ENCODE results near the gene PDIA5.

Gene PDIA5

DNA sequence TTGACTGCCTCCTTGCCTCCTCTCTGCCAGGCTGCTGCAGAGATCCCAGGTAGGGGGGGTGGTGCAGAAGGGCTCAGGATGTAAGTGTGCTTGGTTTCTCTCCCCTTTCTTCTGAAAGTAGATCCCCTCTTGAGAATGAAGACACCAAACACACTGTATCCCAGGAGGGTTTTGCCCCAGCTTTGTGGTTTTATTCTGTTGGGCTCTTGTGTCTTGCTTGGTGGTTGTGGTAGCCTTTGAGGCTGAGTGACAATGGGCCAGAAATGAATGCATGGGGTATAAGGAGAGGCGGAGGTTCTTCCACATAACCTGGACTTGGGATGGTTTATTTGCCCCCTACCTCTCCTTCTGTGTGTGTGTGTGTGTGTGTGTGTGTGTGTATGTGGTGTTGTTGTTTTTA lies 5.7 kb downstream of the PDIA5 start:
- no peak for DNase-seq

GRCh38 chr3:123075359-123075758 lies 8.5 kb downstream of the PDIA5 start:
- no peak for DNase-seq

DNA sequence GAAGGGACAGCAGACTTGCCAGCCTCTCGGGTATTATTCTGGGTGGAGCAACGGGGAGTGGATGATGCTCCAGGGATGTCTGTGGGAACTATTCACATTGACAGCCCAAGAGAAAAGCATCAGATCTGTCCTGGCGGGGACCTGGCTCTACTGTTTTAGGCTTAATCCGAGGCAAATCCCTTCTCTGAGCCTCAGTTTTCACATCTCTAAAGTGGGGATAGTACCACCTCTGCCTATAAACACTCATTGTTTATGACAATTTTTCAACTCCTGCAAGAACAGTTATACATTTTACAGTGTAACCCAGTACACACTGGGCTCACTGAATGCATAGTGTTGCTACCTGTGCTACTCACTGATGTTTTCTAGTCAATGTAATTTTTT lies 9.3 kb downstream of the PDIA5 start:
- DNase-seq: no peak

- DNase-seq: no peak
These were observed 9.9 kb downstream of the PDIA5 start for GRCh38 chr3:123076496-123077418.

DNA sequence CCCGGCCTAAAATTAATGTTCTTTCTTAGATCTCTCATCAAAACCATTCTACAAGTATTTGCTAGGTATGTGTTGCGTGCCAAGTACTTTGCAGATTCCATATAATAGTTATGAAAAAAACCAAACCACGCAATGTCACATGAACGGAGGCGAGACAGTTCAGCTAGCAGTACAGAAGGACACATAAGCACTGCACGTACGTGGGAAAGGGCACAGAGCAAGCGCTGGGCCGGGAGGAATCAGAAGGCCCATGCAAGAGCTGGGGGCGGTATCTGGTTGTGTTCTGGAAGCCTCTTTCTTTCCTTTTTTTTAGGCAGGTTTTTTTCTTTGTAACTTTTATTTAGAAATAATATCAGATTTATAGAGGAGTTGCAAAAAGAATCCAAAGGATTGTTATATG lies 11.3 kb downstream of the PDIA5 start:
- no peak for DNase-seq

- DNase-seq: no peak
These were observed 14.2 kb downstream of the PDIA5 start for GRCh38 chr3:123080864-123081562.

DNA sequence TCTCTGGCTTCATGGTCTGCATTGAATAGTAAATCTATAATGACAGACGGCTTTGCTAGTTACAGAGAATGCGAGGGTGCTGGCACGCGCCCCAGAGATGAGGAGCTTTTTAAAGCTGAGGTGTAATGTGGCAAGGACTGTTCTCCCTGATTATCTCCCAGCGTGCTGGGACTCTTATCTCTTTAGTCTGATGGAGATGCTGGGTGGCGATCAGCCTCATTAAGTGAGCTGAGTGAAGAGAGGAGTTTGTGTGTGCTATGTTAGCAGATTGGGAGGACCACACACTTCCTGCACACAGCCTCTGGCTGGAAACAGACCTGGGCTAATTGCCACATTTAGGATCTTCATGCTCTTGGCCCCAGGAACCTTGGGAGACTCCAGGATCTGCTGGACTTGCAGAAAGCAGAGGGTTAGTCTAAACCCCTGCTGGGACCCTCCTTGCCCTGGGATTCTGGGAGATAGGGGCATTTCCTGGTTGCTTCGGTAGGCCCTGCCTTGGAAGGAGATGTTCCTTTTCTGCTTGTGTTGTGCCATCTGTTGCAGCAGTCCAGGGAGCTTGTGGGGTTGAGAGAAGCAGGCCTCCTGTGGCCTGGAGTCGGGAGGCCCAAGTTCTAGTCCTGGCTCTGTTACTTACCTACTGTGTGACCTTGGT lies 15.0 kb downstream of the PDIA5 start:
- DNase-seq: no peak

DNA sequence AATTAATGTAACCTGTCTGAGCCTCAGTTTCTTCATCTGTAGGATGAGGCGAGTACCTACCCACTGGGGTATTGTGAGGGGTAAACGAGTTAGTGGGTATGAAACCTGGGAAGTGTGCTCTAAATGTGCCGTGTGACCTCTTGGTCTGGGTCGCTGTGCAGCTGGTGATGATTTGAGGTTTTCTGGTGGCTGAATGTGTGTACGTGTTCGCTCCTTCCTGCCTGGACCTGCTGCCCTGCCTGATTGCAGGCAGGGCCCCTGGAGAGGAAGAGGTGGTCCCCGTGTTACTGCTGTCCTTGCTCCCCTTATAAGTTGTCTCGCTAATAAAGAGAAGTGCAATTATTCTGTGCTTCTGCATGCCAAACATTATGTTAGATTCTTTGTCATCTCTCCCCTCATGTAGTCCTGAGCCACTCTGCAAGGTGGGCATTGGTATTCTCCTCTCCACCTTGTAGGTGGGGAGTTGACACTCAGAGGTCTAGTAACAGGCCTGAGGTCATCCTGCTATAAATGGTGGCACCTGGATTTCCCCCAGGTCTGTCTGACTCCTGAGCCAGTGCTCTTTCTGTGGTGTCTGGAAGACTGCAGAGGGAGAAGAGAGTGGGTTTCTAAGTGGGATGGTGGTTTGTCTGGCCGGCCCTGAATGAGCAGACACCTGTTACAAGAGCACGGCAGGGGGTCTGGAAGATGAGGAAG lies 15.7 kb downstream of the PDIA5 start:
- no peak for DNase-seq

DNA sequence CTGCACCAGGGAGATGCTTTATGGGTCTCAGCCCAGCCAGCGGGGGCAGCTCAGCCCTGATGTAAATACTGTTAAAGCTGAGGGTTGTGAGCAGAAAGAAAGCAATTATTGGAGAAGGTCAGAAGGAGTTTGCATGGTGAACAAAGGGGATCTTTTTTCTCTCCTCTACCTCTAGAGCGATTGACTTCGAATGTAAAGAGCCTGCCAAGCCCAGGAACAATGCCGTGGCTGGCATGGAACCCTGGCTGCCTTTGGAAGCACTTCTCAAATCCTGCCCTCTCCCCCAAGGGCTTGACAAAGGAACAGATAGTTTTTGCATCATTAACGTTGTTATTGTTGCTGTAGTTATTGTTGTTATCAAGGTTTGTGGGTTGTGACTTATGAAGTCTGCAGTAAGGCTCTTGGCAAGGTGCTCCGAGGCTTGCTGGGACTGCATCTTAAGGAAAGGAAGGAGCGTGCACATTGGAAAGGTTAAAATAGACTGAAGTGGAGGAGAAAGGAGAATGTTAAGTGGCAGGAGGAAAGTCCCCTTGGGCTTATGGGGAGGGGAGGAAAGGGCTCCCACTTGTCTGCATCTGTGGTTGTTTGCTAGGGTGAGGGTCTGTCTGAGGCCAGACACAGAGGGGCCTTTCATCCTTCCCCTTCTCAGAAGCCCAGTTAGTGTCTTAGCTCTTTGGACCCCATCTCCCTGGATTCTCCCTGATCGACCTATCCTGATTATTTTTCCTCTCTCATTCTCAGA lies 16.7 kb downstream of the PDIA5 start:
- no peak for DNase-seq

GRCh38 chr3:123084192-123084591 lies 17.4 kb downstream of the PDIA5 start:
- no peak for DNase-seq

GRCh38 chr3:123084738-123085237 lies 18.0 kb downstream of the PDIA5 start:
- no peak for DNase-seq

- DNase-seq: no peak
These were observed 18.6 kb downstream of the PDIA5 start for GRCh38 chr3:123085293-123085931.

DNA sequence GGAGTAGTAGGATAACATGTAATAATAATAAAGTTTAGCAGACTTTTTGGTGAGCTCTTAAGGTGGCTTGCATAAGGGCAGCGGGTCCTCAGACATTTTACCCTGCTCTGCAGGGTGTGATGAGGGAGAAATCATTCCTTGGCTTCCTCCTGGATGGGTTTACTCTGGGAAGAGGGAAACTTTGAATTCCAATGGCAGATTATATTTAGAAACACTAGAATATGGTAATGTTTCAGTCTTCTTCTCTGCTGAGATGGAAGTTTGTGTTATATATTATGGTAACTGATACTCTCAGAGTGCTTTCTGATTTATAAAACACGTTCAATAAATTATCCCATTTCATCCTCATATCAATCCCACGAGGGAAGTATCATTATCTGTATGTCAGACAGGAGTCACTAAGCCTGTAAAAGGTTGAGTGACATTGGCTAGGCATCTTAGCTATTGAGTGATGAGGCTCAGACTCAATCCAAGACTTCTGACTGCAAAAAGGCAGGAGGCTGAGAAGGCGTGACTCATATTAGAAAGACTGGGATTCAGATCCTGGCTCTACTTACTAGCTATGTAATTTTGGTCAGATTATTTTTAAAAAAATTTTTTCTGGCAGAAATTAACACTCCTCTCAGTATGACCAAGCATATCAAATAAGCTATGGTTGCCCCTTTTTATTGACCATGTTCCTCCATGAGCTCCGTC lies 19.3 kb downstream of the PDIA5 start:
- no peak for DNase-seq

- no peak for DNase-seq
These were observed 21.6 kb downstream of the PDIA5 start for GRCh38 chr3:123088387-123088786.

- no peak for DNase-seq
These were observed 22.9 kb downstream of the PDIA5 start for GRCh38 chr3:123089611-123090331.

DNA sequence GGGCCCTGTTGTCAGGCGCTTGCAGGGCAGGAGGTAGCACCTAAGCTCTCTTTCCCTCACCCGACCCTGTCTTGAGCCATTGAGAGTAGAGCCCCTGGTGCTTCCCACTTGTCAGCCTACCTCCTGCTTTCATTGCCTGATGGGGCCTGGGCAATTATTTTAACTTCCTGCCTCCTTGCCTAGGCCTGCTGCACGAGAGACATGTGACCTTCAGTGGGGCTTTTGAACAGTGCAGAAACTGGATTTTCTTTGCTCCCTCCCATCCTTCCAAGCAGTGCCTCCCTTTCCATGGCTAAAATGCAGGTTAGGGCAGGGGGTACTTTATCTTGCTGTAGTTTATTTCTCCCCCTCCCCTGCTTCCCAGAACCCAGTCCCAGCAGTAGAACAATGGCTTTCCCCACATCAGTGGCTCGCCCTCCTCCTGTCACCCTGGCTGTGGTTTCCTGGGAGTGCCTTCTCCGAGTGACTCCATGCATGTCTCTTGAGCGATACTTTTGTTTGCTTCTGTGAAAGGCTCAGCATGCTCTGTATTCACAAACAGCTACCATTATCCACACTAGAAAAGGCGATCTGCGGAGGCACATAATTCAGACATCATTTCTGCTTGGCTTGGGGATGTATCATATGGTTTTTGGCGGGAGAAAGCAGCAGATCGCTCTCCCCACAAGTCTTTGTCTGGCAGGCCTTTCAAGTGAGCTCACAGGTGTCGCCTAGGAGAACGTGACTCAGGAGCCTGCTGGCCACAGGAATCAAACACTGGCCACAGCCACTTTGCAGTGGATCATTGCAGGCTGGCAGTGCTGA lies 24.1 kb downstream of the PDIA5 start:
- no peak for DNase-seq

DNA sequence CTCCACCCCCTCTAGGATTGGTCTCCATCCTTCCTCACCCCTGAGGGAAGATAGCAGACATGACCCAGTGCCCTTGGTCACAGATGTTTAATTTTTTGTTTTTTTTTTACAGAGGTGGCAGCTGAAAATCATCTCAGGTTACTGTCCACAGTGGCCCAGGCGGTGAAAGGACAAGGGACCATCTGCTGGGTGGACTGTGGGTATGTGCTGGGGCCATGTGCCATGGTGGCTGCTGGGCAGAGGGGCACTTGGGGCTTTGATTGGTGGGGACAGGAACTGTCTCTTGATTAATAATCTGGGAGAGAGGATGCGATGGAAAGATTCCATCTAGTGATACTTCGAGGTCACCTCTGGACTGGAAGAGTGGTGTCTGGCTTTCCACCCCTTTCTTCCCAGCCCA lies 25.4 kb downstream of the PDIA5 start:
- DNase-seq: no peak

DNA sequence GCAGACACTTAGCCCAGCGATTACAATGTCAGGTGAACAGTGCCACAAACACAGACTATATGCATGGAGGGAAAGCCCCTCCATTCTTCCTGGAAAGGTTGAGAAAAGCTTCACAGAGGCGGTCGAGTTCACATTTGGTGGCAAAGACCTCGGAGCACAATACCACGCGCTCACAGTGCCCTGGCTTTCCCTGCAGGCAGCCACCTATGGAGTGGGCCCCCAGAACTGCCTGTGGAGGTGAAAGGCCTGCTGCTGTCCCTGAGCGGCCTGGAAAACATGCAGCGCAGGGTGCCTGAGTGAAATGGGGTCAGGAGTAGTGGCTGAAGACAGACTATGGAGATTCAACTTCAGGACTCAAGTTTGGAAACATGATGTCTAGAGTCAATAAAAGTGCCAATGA lies 26.9 kb downstream of the PDIA5 start:
- DNase-seq: no peak

- no peak for DNase-seq
These were observed 27.9 kb downstream of the PDIA5 start for GRCh38 chr3:123094516-123095313.

All from NCI-H774 (cell line).